GM12892 (cell line): ENCODE measurements around the gene TEKT1.

Source experiments
- POLR2A ChIP-seq: IDR thresholded peaks from 2 replicates; pipeline ENCODE4 v1.6.1; 2011; ENCODE audit warnings: low read depth, low read length, control low read depth
- POLR2AphosphoS5 ChIP-seq: IDR thresholded peaks from 2 replicates; pipeline ENCODE4 v1.6.1; 2011; ENCODE audit warnings: low read depth, low read length, control low read depth
- TAF1 ChIP-seq: IDR thresholded peaks from 2 replicates; pipeline ENCODE4 v1.6.1; 2011; ENCODE audit warnings: low read depth, mild to moderate bottlenecking, control low read depth, low read length, borderline replicate concordance

DNA sequence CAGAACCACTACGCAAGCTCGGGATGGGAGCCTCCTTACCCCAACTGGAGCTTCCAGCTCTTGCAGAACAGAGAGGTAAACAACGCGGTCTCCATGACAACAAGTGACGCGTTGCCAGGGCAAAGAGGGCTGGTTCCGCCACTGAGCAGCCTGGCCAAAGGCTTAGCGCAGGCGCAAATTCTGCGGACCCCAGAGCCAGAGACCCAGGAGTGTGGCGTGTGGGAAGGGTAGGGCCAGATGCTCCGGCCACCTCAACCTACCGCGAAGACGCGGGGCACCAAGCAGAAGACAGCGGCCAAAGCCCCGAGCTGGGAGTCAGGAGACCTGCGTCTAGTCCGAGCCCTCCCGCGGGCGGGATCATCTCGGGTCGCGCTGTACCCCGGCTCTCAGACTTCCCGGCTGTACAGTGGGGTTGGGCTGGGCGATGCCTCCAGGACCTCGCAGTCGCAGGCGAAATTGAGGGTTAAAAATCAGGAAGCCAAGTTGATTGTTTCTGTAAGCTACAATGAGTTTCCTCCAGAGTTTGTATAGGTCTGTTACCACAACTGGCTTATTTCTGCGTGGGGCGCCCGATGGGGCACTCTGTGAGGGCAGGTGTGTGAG is at the start of gene TEKT1:
- TF ChIP-seq POLR2AphosphoS5 = no peak
- TF ChIP-seq TAF1 = no peak
- TF ChIP-seq POLR2A = no peak
